ENCODE results near the gene BICDL1. TPM values are rescaled to one million over a fixed set of nuclear protein-coding genes. Genes with fewer than 3 reads are reported as not detected.

Gene BICDL1
- total RNA-seq, 2 experiments from 2014 or later, result 44.6 to 44.7 TPM

DNA sequence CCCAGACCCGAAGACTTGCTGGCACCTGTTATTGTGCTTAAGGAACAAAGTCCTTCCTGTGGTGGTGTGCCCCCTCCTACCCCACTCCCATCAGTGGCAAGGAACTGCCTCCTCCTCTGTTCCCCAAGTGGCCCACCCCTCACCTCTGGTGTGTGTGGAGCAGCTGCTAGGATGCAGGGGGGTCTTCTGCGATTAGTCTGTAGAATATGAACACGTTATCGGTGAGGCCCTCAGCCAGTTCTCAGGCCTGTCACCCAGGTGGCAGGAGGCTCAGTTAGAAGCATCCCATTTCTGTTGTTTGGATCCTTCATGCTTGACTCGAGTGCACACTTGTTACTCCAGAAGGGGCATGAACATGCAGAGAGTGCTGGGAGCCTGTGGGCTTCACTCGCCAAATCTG is 88.2 kb downstream of the BICDL1 start:
- peaks cover 20% of the 10 kb centered on the region for H3K4me1 Mint-ChIP-seq
- ChIA-PET CTCF (no interaction called here), POLR2A (no interaction called here)
- peaks cover 29% of the 10 kb centered on the region for H3K36me3 Mint-ChIP-seq (ENCODE audit: low read depth)
- H3K9me3 Mint-ChIP-seq, result no peaks in the 10 kb centered on the region
- H3K27me3 Mint-ChIP-seq, result no peaks in the 10 kb centered on the region
- DNase-seq, result no peak
- H3K27ac Mint-ChIP-seq, result no peak overlapping the region
- no peak overlapping the region for H3K4me3 Mint-ChIP-seq

GRCh38 chr12:120078868-120079267 is 89.8 kb downstream of the BICDL1 start:
- POLR2A ChIA-PET, result interaction anchor here (1.5 kb wide), 1 partner anchor 9 kb away, joined by 4 read pairs; no protein-coding TSS in a partner anchor

DNA sequence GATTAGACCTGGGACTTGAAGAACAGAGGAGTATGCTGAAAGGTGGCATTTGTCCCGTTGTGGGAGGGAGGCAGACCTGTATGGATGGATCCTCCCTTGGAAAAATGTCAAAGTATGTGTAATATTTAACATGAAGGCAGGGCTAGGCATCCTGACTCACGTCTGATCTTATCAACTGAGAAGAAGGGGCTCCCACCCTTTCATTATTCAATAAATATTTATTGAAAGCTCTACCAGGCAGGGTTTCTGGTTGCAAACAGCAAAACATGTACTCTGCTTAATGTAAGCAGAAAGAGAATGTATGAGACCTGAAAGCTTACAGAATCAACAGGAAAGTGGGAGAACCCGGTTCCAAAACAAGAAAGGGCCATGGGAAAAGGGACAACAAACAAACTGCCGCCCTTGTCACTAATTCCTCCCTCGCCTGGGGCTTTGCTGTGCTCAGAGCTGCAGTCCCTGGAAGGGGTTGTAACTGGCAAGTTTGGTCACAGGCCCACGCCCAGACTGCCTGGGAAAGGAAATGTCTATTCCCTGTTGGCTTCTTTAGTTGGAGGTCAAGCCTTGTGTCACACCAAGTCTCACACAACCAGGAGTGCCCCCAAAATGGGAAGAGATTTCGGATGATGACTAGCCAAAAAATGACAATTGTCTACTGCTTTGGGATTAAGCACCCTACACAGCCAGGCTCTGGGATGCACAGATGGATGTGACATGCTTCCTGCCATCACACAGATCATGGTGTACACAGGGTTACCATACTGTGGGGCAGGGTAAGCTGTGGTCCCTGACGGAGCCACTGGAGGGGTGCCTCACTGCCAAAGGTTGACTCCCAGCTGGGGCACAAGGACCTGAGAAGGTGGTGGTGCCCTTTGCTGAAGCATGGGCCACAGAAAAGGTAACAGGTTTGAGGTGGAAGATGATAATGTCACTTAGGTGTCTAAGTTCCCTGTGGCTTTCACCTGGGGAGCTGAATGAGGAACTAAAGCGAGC is 90.7 kb downstream of the BICDL1 start:
- Mint-ChIP-seq H3K4me3 (no peak overlapping the region), H3K27ac (peak overlapping the region; percentile 56), H3K9me3 (no peaks in the 10 kb centered on the region), H3K27me3 (no peaks in the 10 kb centered on the region), H3K4me1 (peaks cover 20% of the 10 kb centered on the region), H3K36me3 (ENCODE audit: low read depth) (peaks cover 17% of the 10 kb centered on the region)
- no peak for DNase-seq
- ChIA-PET CTCF (interaction anchor here (0.6 kb wide), 1 partner anchor 359 kb away, joined by 3 read pairs; no protein-coding TSS in a partner anchor), POLR2A (interaction anchor here (0.6 to 1.7 kb wide), 4 partner anchors 9 to 121 kb away, joined by 3 to 5 read pairs (median 4); partner anchors contain the start of gene RPLP0)

More at GRCh38 chr12:120078868-120079267, 89.8 kb downstream of the BICDL1 start:
- no peak for DNase-seq
- Mint-ChIP-seq H3K27ac (peak overlapping the region; percentile 56), H3K4me1 (peaks cover 20% of the 10 kb centered on the region), H3K36me3 (ENCODE audit: low read depth) (peaks cover 16% of the 10 kb centered on the region), H3K27me3 (no peaks in the 10 kb centered on the region), H3K4me3 (no peak overlapping the region), H3K9me3 (no peaks in the 10 kb centered on the region)
- CTCF ChIA-PET, result interaction anchor here (0.6 to 1.0 kb wide), 2 partner anchors 8 to 360 kb away, joined by 3 to 8 read pairs; no protein-coding TSS in a partner anchor

DNA sequence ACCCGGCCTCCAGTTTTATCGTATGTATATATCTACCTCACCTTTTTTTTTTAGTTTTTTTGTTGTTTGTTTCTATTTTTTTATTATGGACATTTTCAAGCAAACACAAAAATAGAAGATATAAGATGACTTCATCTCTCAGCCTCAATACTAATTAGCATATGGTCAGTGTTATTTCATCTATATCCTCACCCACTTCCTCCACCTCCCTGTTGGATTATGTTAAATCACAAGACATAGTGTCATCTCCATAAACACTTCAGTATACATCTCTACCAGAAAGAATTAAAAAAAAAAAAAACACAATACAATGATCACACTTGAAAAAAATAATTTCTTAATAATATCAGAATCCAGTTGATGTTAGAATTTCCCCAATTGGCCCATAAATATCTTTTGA is 92.6 kb downstream of the BICDL1 start:
- Mint-ChIP-seq H3K27me3 (no peaks in the 10 kb centered on the region), H3K27ac (no peak overlapping the region), H3K4me1 (peaks cover 33% of the 10 kb centered on the region), H3K4me3 (no peak overlapping the region), H3K9me3 (no peaks in the 10 kb centered on the region), H3K36me3 (ENCODE audit: low read depth) (peaks cover 27% of the 10 kb centered on the region)
- no peak for DNase-seq
- CTCF ChIA-PET, result interaction anchor here (0.7 kb wide), 1 partner anchor 86 kb away, joined by 4 read pairs; no protein-coding TSS in a partner anchor
- POLR2A ChIA-PET, result interaction anchor here (1.7 kb wide), 1 partner anchor 119 kb away, joined by 5 read pairs; the partner anchor contains the start of gene RPLP0

GRCh38 chr12:120085920-120086645 is 97.0 kb downstream of the BICDL1 start:
- peaks cover 47% of the 10 kb centered on the region for H3K4me1 Mint-ChIP-seq
- CTCF ChIA-PET, result interaction anchor here (0.6 to 1.9 kb wide), 17 partner anchors 15 to 495 kb away, joined by 3 to 34 read pairs (median 6); partner anchors contain the start of genes BICDL1, POP5, RAB35 and RPLP0
- H3K27me3 Mint-ChIP-seq, result no peaks in the 10 kb centered on the region
- H3K9me3 Mint-ChIP-seq, result no peaks in the 10 kb centered on the region
- peak overlapping the region; percentile 67 for H3K4me3 Mint-ChIP-seq
- POLR2A ChIA-PET, result interaction anchor here (0.9 to 2.2 kb wide), 12 partner anchors 13 to 206 kb away, joined by 3 to 37 read pairs (median 8); partner anchors contain the start of genes BICDL1, RAB35, RNU4-2 and RPLP0
- no peak for DNase-seq
- peak overlapping the region; percentile 29 for H3K27ac Mint-ChIP-seq
- H3K36me3 Mint-ChIP-seq (ENCODE audit: low read depth), result peaks cover 44% of the 10 kb centered on the region

DNA sequence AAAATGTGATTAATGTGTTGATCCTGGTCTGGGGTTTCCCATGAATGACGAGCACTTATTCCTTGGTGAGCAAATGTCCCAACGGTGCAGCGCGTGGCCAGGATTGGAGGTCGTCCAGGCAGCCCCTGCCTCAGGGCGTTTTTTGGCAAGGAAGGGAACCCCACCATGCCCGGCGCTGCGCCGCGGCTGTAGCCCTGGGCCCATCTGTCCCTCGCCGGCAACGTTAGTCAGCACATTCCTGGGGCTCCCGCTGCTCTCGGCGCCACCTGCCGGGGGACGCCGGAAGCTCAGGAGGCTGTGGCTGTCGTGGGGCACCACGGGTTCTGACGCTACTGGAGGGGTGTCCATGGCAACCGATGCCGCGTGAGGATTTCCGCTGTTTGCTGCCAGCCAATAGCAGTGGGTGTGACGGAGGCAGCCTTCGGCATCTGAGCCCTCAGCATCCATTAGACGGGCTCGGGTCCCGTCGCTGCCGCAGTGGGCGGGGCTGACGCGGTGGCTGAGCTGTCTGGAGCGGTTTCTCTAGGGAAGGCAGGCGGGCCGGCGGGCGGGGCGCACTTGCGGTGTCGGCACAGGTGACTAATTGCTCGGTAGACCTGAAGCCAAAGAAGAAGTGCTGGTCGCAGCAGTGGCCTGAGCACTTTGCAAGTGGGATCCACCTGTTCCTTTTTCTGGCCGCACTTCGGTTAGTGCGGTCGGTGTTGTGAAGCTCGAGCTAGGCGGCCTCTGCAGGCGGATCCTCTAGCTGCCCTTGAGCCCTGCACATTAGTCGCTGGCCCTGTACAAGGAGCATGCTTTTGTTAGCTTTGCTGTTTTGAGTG is 98.0 kb downstream of the BICDL1 start:
- peak overlapping the region; percentile 67 for H3K4me3 Mint-ChIP-seq
- H3K27me3 Mint-ChIP-seq, result no peaks in the 10 kb centered on the region
- H3K36me3 Mint-ChIP-seq (ENCODE audit: low read depth), result peaks cover 44% of the 10 kb centered on the region
- H3K9me3 Mint-ChIP-seq, result no peaks in the 10 kb centered on the region
- peak; percentile 100 for DNase-seq
- ChIA-PET CTCF (interaction anchor here (0.8 to 1.9 kb wide), 29 partner anchors 8 to 185 kb away, joined by 3 to 34 read pairs (median 4); partner anchors contain the start of genes BICDL1, PXN, RAB35 and RPLP0), POLR2A (interaction anchor here (1.0 to 2.2 kb wide), 16 partner anchors 10 to 205 kb away, joined by 3 to 37 read pairs (median 6); partner anchors contain the start of genes BICDL1, RAB35, RNU4-2 and RPLP0)
- H3K4me1 Mint-ChIP-seq, result peaks cover 47% of the 10 kb centered on the region
- H3K27ac Mint-ChIP-seq, result peak overlapping the region; percentile 83

- CTCF ChIA-PET, result no interaction called here
- POLR2A ChIA-PET, result interaction anchor here (1.5 kb wide), 1 partner anchor 100 kb away, joined by 5 read pairs; the partner anchor contains the start of gene BICDL1
These were observed 100.1 kb downstream of the BICDL1 start for GRCh38 chr12:120089105-120089504.

GRCh38 chr12:120089796-120090195 is 100.8 kb downstream of the BICDL1 start:
- Mint-ChIP-seq H3K4me1 (peaks cover 40% of the 10 kb centered on the region), H3K36me3 (ENCODE audit: low read depth) (peaks cover 44% of the 10 kb centered on the region), H3K27ac (no peak overlapping the region), H3K9me3 (no peaks in the 10 kb centered on the region), H3K27me3 (no peaks in the 10 kb centered on the region), H3K4me3 (no peak overlapping the region)
- CTCF ChIA-PET, result no interaction called here
- no peak for DNase-seq
- POLR2A ChIA-PET, result interaction anchor here (0.6 to 2.5 kb wide), 5 partner anchors 11 to 334 kb away, joined by 3 to 19 read pairs (median 5); partner anchors contain the start of genes BICDL1 and RAB35

More at GRCh38 chr12:120089105-120089504, 100.1 kb downstream of the BICDL1 start:
- Mint-ChIP-seq H3K36me3 (ENCODE audit: low read depth) (peaks cover 48% of the 10 kb centered on the region), H3K4me1 (peaks cover 46% of the 10 kb centered on the region), H3K9me3 (no peaks in the 10 kb centered on the region), H3K4me3 (no peak overlapping the region), H3K27ac (no peak overlapping the region), H3K27me3 (no peaks in the 10 kb centered on the region)
- DNase-seq, result no peak

DNA sequence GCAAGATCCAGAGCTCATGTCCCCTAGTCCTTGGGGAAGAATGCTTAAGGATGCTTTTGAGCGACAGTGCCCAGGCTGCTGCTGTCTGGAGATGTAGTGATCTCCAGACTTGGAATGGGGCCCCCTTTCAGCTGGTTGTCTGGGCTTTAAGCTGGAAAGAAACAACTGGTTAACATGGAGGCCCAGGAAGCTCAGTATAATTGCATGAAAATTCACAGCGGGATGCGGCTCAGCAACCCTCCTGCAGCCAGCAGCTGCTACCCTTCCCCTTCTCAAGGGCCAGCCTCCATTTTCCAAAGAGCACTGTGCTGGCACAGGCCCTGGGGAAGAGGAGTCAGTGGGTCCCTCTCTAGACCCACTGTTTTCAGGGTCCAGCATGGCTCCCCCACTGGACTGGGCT is 101.2 kb downstream of the BICDL1 start:
- POLR2A ChIA-PET, result interaction anchor here (0.6 to 2.5 kb wide), 6 partner anchors 11 to 334 kb away, joined by 3 to 19 read pairs (median 4); partner anchors contain the start of genes BICDL1 and RAB35
- CTCF ChIA-PET, result no interaction called here
- Mint-ChIP-seq H3K27ac (no peak overlapping the region), H3K36me3 (ENCODE audit: low read depth) (peaks cover 41% of the 10 kb centered on the region), H3K9me3 (no peaks in the 10 kb centered on the region), H3K4me3 (no peak overlapping the region), H3K4me1 (peaks cover 35% of the 10 kb centered on the region), H3K27me3 (no peaks in the 10 kb centered on the region)
- no peak for DNase-seq

DNA sequence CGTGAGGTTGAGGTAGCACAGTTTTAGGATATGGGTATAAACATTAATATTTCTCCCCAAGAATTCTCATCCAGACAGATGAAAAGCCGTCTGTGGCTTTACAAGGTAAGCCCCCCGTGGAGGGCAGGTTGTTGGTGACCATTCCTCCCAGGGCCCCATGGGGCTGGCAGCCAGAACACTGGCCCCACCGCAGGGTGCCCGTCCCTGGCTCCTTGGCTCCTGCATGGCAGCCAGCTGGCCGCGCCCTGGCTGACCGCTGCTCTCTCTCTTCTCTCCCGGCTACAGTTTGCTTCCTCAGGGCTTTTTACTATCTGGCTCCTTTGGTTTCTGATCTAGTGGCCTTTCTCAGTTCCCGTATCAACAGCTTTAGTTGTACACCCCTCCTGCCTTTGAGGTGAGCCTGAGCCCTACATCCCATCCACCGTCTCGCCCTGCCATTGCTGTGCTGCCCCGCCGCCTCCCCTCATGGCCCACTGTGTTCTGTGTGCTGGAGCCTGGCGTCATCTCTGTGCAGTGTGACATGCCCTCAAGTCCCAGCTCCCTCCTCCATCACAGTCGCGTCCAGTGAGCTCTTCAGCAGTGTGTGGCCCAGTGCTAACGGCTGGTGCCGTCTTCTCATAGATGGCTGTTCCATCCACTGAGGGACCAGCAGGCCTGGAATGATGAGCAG is 101.7 kb downstream of the BICDL1 start:
- H3K36me3 Mint-ChIP-seq (ENCODE audit: low read depth), result peaks cover 36% of the 10 kb centered on the region
- peaks cover 30% of the 10 kb centered on the region for H3K4me1 Mint-ChIP-seq
- H3K27ac Mint-ChIP-seq, result peak overlapping the region; percentile 24
- H3K9me3 Mint-ChIP-seq, result no peaks in the 10 kb centered on the region
- DNase-seq, result no peak
- no peak overlapping the region for H3K4me3 Mint-ChIP-seq
- H3K27me3 Mint-ChIP-seq, result no peaks in the 10 kb centered on the region
- ChIA-PET POLR2A (interaction anchor here (1.0 to 2.5 kb wide), 5 partner anchors 10 to 102 kb away, joined by 3 to 19 read pairs (median 5); partner anchors contain the start of genes BICDL1 and RAB35), CTCF (interaction anchor here (0.6 kb wide), 1 partner anchor 15 kb away, joined by 3 read pairs; no protein-coding TSS in a partner anchor)
